Muscle of back (tissue), 11 donors: Measurements from ENCODE around the gene THRAP3. TPM values are rescaled to one million over a fixed set of nuclear protein-coding genes. Genes with fewer than 3 reads are reported as not detected.

ENCODE experiments used
- DNase-seq, 3 donors: peaks; one replicate each; pipeline versions ENCODE4 v3.0.0 to v3.0.0-alpha.2; 2013
- polyA plus RNA-seq, 10 donors: library from polyadenylated mRNA; unstranded; fragments of 120-200 nt; gene quantifications; one replicate each; pipeline ENCODE4 v1.2.1, GENCODE V29; 2013; ENCODE audit not compliant: insufficient read length in 10 of 10

Gene THRAP3
- polyA plus RNA-seq, 10 donors: 83.5 to 120 (median 95.6) TPM

DNA sequence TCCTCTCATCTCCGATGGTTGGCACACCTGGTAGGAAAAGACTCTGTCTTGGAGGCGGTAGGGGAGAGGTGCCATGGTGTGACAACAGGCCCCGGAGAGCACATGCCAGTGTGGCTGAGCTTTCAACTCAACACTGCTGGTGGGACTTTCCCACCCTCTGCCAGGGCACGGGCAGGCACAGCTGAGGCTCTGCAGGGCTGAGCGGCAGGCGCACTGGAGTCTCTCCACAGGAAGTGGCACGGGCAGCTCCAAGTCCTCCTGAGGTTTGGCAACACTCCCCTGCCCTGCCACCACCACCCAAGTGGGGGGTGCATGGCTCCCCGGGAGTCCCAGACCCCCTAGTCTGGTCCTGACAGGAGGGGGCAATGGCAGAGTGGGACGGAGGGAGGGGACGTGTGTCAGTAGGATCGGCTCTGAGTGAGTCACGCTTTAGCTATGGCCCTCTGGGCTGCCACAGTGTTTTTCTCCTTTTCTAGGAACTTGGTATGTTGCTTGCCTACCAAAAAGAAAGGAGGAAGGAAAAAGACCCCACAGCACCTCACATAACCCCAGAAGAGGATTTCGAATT lies 126.5 kb downstream of the THRAP3 start:
- peak; percentile 27 to 73 (median 40) for DNase-seq

DNA sequence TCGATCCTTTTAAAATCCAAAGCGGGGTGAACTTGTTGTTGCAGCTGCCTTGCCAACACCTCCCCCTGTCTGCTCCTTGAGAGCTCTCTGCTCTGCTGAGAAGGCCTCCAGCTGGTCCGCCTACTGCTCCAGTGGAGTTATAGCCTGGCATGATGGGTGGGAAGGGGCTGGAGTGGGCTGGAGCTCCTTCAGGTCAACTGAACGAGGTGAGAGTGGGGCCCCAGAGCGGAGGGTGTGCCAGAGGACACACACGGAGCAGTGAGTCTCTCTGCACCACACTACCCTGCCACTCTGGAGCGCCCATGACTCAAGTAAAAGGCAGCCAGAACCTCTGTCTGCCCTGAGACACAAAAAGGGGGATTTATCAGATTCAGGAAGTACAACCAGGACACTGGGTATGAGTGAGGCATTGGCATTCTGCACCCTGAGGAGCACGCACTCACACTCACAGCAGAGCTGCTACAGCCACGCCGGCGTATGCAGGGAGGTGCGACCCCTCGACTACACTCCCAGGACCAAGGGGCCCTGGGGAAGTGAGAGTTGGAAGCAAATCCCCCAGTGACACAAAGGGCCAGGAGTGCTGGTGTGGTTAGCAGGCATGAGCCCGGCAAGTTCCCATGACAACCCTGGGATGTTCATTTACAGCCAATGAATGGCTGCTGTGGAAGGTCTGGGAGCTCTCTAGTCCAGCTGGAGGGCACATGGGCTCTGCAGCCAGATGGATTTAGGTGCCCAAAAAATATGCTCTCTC lies 127.2 kb downstream of the THRAP3 start:
- peak in 2 of 3 donors; percentile 43 to 80 for DNase-seq

DNA sequence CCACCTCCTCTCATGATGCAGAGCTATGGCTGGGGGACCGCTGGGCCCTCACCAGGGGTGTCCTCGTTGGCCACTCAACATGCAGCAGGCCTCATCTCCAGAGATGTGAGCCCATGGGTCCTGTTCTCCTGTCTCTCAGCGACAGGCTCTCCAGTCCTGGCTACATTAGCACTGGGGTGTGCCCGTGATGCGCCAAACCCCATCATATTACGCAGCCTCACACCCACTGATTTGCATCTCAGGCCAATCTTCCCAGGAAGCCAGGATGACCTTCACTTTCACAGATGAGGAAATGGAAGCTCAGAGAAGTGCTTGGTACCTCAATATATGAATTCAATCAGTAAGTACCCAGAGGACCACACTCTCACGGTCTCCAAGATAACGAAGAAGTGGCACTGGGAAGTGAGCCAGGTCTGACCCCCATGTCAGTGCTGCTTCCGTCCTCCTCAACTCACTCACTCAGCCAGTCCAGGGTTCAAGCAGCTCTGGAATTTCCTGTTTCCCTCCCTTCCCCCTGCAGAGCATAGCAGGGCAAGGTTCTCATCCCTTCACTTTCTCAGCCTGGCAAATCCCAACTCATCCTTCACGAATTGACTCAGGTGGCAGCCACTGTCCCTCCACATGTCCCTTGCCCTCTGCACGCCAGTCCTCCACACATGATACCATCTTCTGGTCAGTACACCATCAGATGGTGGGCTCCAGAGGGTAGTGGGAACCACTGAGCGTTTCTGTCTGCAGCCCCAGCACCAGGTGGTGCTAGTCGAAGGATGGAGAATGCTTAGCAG lies 128.1 kb downstream of the THRAP3 start:
- DNase-seq: peak in 1 of 3 donors; percentile 32

DNA sequence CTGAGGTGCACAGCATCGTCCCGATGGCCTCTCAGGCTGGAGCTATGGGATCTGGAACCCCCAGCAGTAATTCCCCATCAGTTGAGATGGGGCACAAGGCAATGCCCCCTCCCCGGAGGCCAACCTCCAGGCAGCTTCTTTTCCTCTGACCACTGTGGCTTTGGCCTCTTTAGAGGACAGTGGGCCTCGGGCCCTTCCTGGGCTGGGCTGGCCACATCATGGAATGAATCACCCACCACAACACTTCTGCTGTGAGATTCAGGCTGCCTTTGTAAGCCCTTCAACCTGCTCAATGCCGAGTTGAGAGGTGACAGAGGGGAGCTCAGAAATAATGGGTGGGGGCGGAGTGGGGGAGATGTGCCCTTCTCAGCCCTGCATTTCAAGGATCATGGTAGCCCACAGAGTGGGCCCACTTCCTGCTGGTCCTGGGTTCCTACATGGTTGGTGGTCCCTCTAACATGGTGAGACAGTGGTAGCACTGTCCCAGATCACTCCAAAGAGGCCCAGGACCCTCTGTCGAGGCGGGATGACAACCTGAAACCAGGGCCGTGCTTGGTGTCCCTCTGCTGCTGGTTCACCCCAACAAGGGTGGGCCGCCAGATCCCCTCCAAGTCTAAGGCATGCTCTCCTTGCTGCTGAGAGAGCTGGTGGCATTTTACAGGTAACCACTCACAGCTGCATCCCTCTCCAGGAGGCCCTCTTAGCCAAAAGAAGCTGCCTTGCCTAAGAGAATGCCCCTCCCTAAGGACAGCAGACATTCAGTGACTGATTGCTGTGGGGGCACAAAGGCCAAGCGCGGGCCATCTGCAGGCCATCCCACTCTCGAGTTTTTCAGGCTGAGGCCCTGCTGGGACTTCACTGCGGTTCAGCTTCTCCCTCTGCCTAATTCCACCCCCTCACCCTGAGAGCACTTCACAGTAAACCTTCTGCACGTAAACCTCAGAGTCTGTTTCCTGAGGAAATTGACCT lies 129.0 kb downstream of the THRAP3 start:
- DNase-seq: no peak

DNA sequence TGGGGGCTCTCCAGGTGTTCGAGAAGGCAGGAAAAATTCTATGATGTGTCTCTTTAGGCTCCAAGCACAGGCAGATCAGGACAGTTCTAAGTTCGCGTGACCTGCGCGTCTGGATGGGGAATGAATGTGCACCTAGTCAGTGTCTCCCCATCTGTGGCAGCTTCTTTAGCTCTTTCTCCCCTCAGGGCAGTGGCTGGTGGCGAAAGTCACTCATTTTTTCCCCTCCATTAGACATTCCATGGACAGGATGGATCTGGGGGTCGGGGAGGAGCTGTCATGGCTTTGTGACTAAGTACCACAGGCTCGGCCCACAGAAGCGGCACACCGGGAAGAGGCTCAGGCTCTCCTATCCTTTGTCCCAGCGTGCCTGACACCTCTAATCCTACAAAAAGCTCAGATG lies 130.2 kb downstream of the THRAP3 start:
- no peak for DNase-seq

Other genes starting within 250 kb of the THRAP3 start
- gene TEKT2, start 140.3 kb upstream of the THRAP3 start, polyA plus RNA-seq: under 1 TPM; 0.28 to 0.65 (median 0.46) TPM
- 10 to 100 TPM; 21.8 to 26.8 (median 25.4) TPM for gene ADPRS, start 135.6 kb upstream of the THRAP3 start, polyA plus RNA-seq
- gene COL8A2, start 99.2 kb upstream of the THRAP3 start, polyA plus RNA-seq: 10 to 100 TPM in 8 of 10 donors, 1 to 10 TPM in 2; 5.5 to 35.9 (median 16.9) TPM
- 10 to 100 TPM; 32.3 to 44.8 (median 33.9) TPM for gene TRAPPC3, start 75.0 kb upstream of the THRAP3 start, polyA plus RNA-seq
- gene MAP7D1, start 68.3 kb upstream of the THRAP3 start, polyA plus RNA-seq: 100 to 1,000 TPM; 117 to 169 (median 141) TPM
- gene SH3D21, start 81.9 kb downstream of the THRAP3 start, polyA plus RNA-seq: 1 to 10 TPM; 1.8 to 5.1 (median 3.1) TPM
- gene EVA1B, start 99.2 kb downstream of the THRAP3 start, polyA plus RNA-seq: 10 to 100 TPM; 17.7 to 53.6 (median 29.9) TPM
- gene STK40, start 161.5 kb downstream of the THRAP3 start, polyA plus RNA-seq: 10 to 100 TPM; 18.0 to 31.0 (median 23.9) TPM
- gene LSM10, start 173.5 kb downstream of the THRAP3 start, polyA plus RNA-seq: 10 to 100 TPM; 19.4 to 27.9 (median 22.2) TPM
- 1 to 10 TPM; 4.3 to 7.0 (median 5.5) TPM for gene OSCP1, start 226.0 kb downstream of the THRAP3 start, polyA plus RNA-seq
- 10 to 100 TPM; 55.5 to 61.9 (median 58.8) TPM for gene MRPS15, start 239.9 kb downstream of the THRAP3 start, polyA plus RNA-seq